A549 (cell line): ENCODE data around the gene TNC. TPM values are rescaled to one million over a fixed set of nuclear protein-coding genes. Genes with fewer than 3 reads are reported as not detected.

Experiments
- ATAC-seq, 2 experiments: fragments of 200-7000 bp in 1 of 2; fragments of >200 bp in 1 of 2; cut with Nextera tagmentation in 1 of 2; cut with Tn5 transposase in 1 of 2; 3 replicates each; pipeline versions ENCODE4 v1.8.0 to v1.9.1; 2018 to 2020; ENCODE audit warnings: mild to moderate bottlenecking in 1 of 2, moderate library complexity in 1 of 2
- CTCF ChIA-PET: fragments of 300-600 bp; sonication (Branson Sonifier 250); formaldehyde crosslinking; extraction: SDS; loops from one replicate; lab custom pipeline; 2021; ENCODE audit warnings: antibody characterized with exemption, inconsistent platforms; lab: Yijun Ruan, JAX
- POLR2A ChIA-PET: fragments of 350-600 bp; formaldehyde crosslinking; extraction: SDS; loops from one replicate; lab custom pipeline; 2021; ENCODE audit warnings: antibody characterized with exemption, inconsistent platforms; lab: Yijun Ruan, JAX
- DNase-seq, 2 experiments: peaks; one replicate each; pipeline versions ENCODE4 v3.0.0 to v3.0.0-alpha.2; 2011 to 2016; ENCODE audit warnings: low read depth in 1 of 2, low spot score in 1 of 2
- FAIRE-seq: peaks from 2 replicates; lab custom pipeline; 2011; peaks lifted over from hg19 to GRCh38; lab: Jason Lieb, UNC
- H3K27ac ChIP-seq, 2 experiments: fragments of >200 bp; sonication (Bioruptor Twin); formaldehyde crosslinking; 3 replicates each; pipeline ENCODE4 v1.5.1; 2016 to 2017
- H3K4me1 ChIP-seq: fragments of >200 bp; sonication (Bioruptor Twin); formaldehyde crosslinking; 3 replicates; pipeline ENCODE4 v1.6.1; 2016
- H3K4me2 ChIP-seq: fragments of >200 bp; sonication (Bioruptor Twin); formaldehyde crosslinking; 3 replicates; pipeline ENCODE4 v1.6.1; 2016
- H3K4me3 ChIP-seq: fragments of >200 bp; sonication (Bioruptor Twin); formaldehyde crosslinking; 3 replicates; pipeline ENCODE4 v1.5.1; 2016
- H3K9me3 ChIP-seq: fragments of >200 bp; sonication (Bioruptor Twin); formaldehyde crosslinking; 3 replicates; pipeline ENCODE4 v1.6.1; 2016
- BHLHE40 ChIP-seq: IDR thresholded peaks from 2 replicates; pipeline ENCODE4 v1.6.1; 2012; ENCODE audit warnings: low read depth, low read length, inconsistent platforms
- CBX2 ChIP-seq: fragments of 200-600 bp; sonication (generic); IDR thresholded peaks from 2 replicates; pipeline ENCODE4 v1.6.1; 2016; ENCODE audit warnings: low read depth, mild to moderate bottlenecking, borderline replicate concordance
- CEBPB ChIP-seq, 2 experiments: fragments of >200 bp in 1 of 2; sonication (Bioruptor Twin) in 1 of 2; formaldehyde crosslinking in 1 of 2; IDR thresholded peaks; 2 replicates each; pipeline ENCODE4 v1.6.1; 2012 to 2016
- CHD2 ChIP-seq: fragments of 150-350 bp; IDR thresholded peaks from 2 replicates; pipeline ENCODE4 v1.6.1; 2014; ENCODE audit warnings: low read length; ENCODE audit not compliant: partially characterized antibody
- CHD4 ChIP-seq: fragments of 200-600 bp; sonication (generic); IDR thresholded peaks from 2 replicates; pipeline ENCODE4 v1.6.1; 2016; ENCODE audit warnings: antibody characterized with exemption, mild to moderate bottlenecking, borderline replicate concordance
- CTCF ChIP-seq: fragments of >200 bp; sonication (Bioruptor Twin); formaldehyde crosslinking; IDR thresholded peaks from 3 replicates; pipeline ENCODE4 v1.5.1; 2016
- EHMT2 ChIP-seq: fragments of 200-600 bp; sonication (generic); IDR thresholded peaks from 2 replicates; pipeline ENCODE4 v1.6.1; 2016; ENCODE audit warnings: antibody characterized with exemption, low read depth, mild to moderate bottlenecking, moderate library complexity
- FOSB ChIP-seq: fragments of 250-450 bp; sonication (Bioruptor Pico); IDR thresholded peaks from 2 replicates; pipeline ENCODE4 v1.5.0; 2020; ENCODE audit warnings: mild to moderate bottlenecking, moderate library complexity
- FOSL2 ChIP-seq, 2 experiments: fragments of 450-650 bp in 1 of 2; fragments of >200 bp in 1 of 2; sonication (Bioruptor Twin) in 1 of 2; formaldehyde crosslinking; IDR thresholded peaks; 2 replicates each; pipeline versions ENCODE4 v1.5.0 to v1.6.1; 2016 to 2020; ENCODE audit warnings: mild to moderate bottlenecking in 1 of 2, moderate library complexity in 1 of 2
- FOXS1 ChIP-seq: fragments of 250-450 bp; sonication (Bioruptor Pico); IDR thresholded peaks from 2 replicates; pipeline ENCODE4 v1.5.0; 2020; ENCODE audit warnings: mild to moderate bottlenecking, moderate library complexity
- HEYL ChIP-seq: fragments of 250-450 bp; sonication (Bioruptor Pico); IDR thresholded peaks from 2 replicates; pipeline ENCODE4 v1.8.0; 2021; ENCODE audit warnings: mild to moderate bottlenecking, moderate library complexity
- HMGXB4 ChIP-seq: fragments of 250-450 bp; sonication (Bioruptor Pico); IDR thresholded peaks from 2 replicates; pipeline ENCODE4 v1.5.0; 2021; ENCODE audit warnings: mild to moderate bottlenecking, moderate library complexity, borderline replicate concordance
- HOXA7 ChIP-seq: fragments of 250-450 bp; sonication (Bioruptor Pico); IDR thresholded peaks from 2 replicates; pipeline ENCODE4 v1.5.0; 2020; ENCODE audit warnings: mild to moderate bottlenecking, moderate library complexity
- HOXB5 ChIP-seq: fragments of 250-450 bp; sonication (Bioruptor Pico); IDR thresholded peaks from 2 replicates; pipeline ENCODE4 v1.5.0; 2020; ENCODE audit warnings: mild to moderate bottlenecking, moderate library complexity
- JUNB ChIP-seq: fragments of >200 bp; sonication (Bioruptor Twin); formaldehyde crosslinking; IDR thresholded peaks from 2 replicates; pipeline ENCODE4 v1.6.1; 2016
- KDM1A ChIP-seq: fragments of 200-600 bp; sonication (generic); IDR thresholded peaks from 2 replicates; pipeline ENCODE4 v1.6.1; 2016; ENCODE audit warnings: low read depth, mild to moderate bottlenecking
- KDM5A ChIP-seq: fragments of 200-600 bp; sonication (generic); IDR thresholded peaks from 2 replicates; pipeline ENCODE4 v1.6.1; 2016; ENCODE audit warnings: antibody characterized with exemption, mild to moderate bottlenecking
- MAFK ChIP-seq: fragments of 450-650 bp; IDR thresholded peaks from 2 replicates; pipeline ENCODE4 v1.6.1; 2014; ENCODE audit not compliant: partially characterized antibody
- MYC ChIP-seq: IDR thresholded peaks from 2 replicates; pipeline ENCODE4 v1.6.1; 2012; ENCODE audit warnings: mild to moderate bottlenecking, inconsistent platforms, low read length, improper control_type of control experiment, borderline replicate concordance
- NFE2L2 ChIP-seq: fragments of 150-350 bp; conservative IDR thresholded peaks from 2 replicates; pipeline ENCODE4 v1.6.1; 2014; ENCODE audit warnings: low read length
- PHF8 ChIP-seq: fragments of 200-600 bp; sonication (generic); IDR thresholded peaks from 2 replicates; pipeline ENCODE4 v1.6.1; 2016; ENCODE audit warnings: low read depth, mild to moderate bottlenecking, antibody characterized with exemption, moderate library complexity, borderline replicate concordance
- POLR2AphosphoS2 ChIP-seq: conservative IDR thresholded peaks from 2 replicates; pipeline ENCODE4 v1.6.1; 2012; ENCODE audit warnings: low read length, improper control_type of control experiment, inconsistent platforms
- RCOR1 ChIP-seq: fragments of 150-350 bp; IDR thresholded peaks from 2 replicates; pipeline ENCODE4 v1.6.1; 2014; ENCODE audit warnings: antibody characterized with exemption, low read length, low read depth
- SREBF2 ChIP-seq: fragments of 450-650 bp; IDR thresholded peaks from 2 replicates; pipeline ENCODE4 v1.6.1; 2014; ENCODE audit warnings: mild to moderate bottlenecking, moderate library complexity
- TFCP2L1 ChIP-seq: fragments of 250-450 bp; sonication (Bioruptor Pico); IDR thresholded peaks from 2 replicates; pipeline ENCODE4 v1.5.0; 2021; ENCODE audit warnings: mild to moderate bottlenecking
- ZC3H11A ChIP-seq: fragments of 450-650 bp; IDR thresholded peaks from 2 replicates; pipeline ENCODE4 v1.6.1; 2014; ENCODE audit warnings: antibody characterized with exemption, mild to moderate bottlenecking
- ZSCAN20 ChIP-seq: fragments of 250-450 bp; sonication (Bioruptor Pico); IDR thresholded peaks from 2 replicates; pipeline ENCODE4 v1.8.0; 2022; ENCODE audit warnings: mild to moderate bottlenecking, moderate library complexity
- WGBS: methylation state at CpG from one replicate; pipeline ENCODE4 v1.1.6; 2017; ENCODE audit errors: missing lambda C conversion rate; 5-methylcytosine and 5-hydroxymethylcytosine counted together
- polyA plus RNA-seq, 4 experiments: library from polyadenylated mRNA; depleted of rRNA in 3 of 4; stranded (reverse); fragments of >200 nt; fragmentation: RNase III in 1 of 4; extraction: RNeasy Plus Mini Kit Qiagen cat#74134 plus additional on column Dnase treatment in 1 of 4; gene quantifications; 2 replicates in 3 of 4; 3 replicates in 1 of 4; pipeline ENCODE4 v1.2.3, GENCODE V29; 2011 to 2017
- TF ChIP-seq, protein P1 (sequence below): IDR thresholded peaks from 2 replicates; pipeline ENCODE4 v1.6.1; 2012
- TF ChIP-seq, protein P2 (sequence below): IDR thresholded peaks from 2 replicates; pipeline ENCODE4 v1.6.1; 2012; ENCODE audit warnings: low read depth, borderline replicate concordance

The TNC gene
- polyA plus RNA-seq, 2 of the 4 experiments (the other 2 are of a cell fraction), result 0.50 to 0.63 TPM

- Histone ChIP-seq H3K27ac (no peak overlapping the region), H3K4me3 (no peak overlapping the region), H3K4me2 (no peak overlapping the region), H3K4me1 (0 out of 3 replicates have a peak, but pooled peaks cover 6% of the 10 kb centered on the region), H3K9me3 (no peaks in the 10 kb centered on the region)
- TF ChIP-seq POLR2AphosphoS2, result no peak
- no peak for TF ChIP-seq CHD2
- TF ChIP-seq CEBPB (IDR thresholded peaks at IDR 0.05), result no peak
- TF ChIP-seq ZC3H11A, result no peak
- no peak for TF ChIP-seq PHF8
- TF ChIP-seq FOSB (CRISPR knock-in tag), result no peak
- TF ChIP-seq, protein P1, sequence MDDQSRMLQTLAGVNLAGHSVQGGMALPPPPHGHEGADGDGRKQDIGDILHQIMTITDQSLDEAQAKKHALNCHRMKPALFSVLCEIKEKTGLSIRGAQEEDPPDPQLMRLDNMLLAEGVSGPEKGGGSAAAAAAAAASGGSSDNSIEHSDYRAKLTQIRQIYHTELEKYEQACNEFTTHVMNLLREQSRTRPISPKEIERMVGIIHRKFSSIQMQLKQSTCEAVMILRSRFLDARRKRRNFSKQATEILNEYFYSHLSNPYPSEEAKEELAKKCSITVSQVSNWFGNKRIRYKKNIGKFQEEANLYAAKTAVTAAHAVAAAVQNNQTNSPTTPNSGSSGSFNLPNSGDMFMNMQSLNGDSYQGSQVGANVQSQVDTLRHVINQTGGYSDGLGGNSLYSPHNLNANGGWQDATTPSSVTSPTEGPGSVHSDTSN, result no peak
- no peak for TF ChIP-seq TFCP2L1
- no peak for TF ChIP-seq HOXB5
- no peak for TF ChIP-seq KDM1A
- no peak for TF ChIP-seq RCOR1
- no peak for TF ChIP-seq CBX2
- no peak for TF ChIP-seq MYC
- no peak for TF ChIP-seq CTCF
- no peak for TF ChIP-seq HEYL
- no peak for TF ChIP-seq EHMT2
- no peak for TF ChIP-seq CHD4
- no peak for TF ChIP-seq FOSL2 (IDR thresholded peaks at IDR 0.05)
- TF ChIP-seq FOSL2 (CRISPR knock-in tag; IDR thresholded peaks at IDR 0.05), result no peak
- no peak for TF ChIP-seq JUNB
- TF ChIP-seq HOXA7 (CRISPR knock-in tag), result no peak
- ChIA-PET POLR2A (no interaction called here), CTCF (interaction anchor here (0.9 to 1.4 kb wide), 4 partner anchors 12 to 599 kb away, joined by 3 to 6 read pairs (median 4); no protein-coding TSS in a partner anchor)
- ATAC-seq, result no peak
- no peak for FAIRE-seq
- 57% methylated on average over 2 of the region's 2 CpGs for WGBS
- no peak for DNase-seq
Observed at GRCh38 chr9:115033800-115034199, 84.2 kb downstream of the TNC start.

DNA sequence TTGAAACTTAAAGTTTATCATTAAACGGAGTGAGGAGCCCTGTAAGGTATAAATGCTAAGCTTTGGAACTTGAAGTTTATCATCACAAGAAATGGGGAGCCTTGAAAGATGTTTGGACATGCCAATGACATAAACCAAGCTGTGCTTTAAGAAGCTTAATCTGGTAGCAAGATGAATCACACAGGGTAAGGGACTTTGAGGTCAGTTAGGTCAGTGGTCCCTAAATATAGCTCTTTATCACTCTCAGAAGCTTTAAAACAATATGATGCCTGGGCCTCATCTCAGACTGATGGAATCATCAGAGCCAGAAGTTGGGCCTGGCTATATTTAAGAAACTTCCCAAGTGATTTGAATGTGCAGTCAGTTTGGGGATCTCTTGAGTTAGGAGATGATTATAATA is 85.7 kb downstream of the TNC start:
- WGBS, result 21% methylated on average over 1 of the region's 1 CpG
- ATAC-seq (no peak), DNase-seq (no peak), FAIRE-seq (no peak)
- Histone ChIP-seq H3K4me2 (no peak overlapping the region), H3K9me3 (no peaks in the 10 kb centered on the region), H3K4me3 (no peak overlapping the region), H3K27ac (no peak overlapping the region), H3K4me1 (0 out of 3 replicates have a peak, but pooled peaks cover 6% of the 10 kb centered on the region)
- CTCF ChIA-PET, result interaction anchor here (0.9 to 1.4 kb wide), 4 partner anchors 10 to 351 kb away, joined by 3 to 4 read pairs (median 4); partner anchors contain the start of gene TEX48
- POLR2A ChIA-PET, result no interaction called here
- TF ChIP-seq SREBF2 (no peak), KDM5A (no peak), FOXS1 (CRISPR knock-in tag) (no peak), BHLHE40 (no peak), ZSCAN20 (no peak), MAFK (no peak), HOXB5 (no peak), HMGXB4 (no peak), NFE2L2 (no peak), KDM1A (no peak), HEYL (no peak), JUNB (no peak)
- TF ChIP-seq, protein P2, sequence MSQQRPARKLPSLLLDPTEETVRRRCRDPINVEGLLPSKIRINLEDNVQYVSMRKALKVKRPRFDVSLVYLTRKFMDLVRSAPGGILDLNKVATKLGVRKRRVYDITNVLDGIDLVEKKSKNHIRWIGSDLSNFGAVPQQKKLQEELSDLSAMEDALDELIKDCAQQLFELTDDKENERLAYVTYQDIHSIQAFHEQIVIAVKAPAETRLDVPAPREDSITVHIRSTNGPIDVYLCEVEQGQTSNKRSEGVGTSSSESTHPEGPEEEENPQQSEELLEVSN, result no peak
